ENCODE results near the gene SLC22A5.

SLC22A5 gene

GRCh38 chr5:132385326-132386105 is 16.0 kb downstream of the SLC22A5 start:
- H3K4me3 ChIP-seq (ENCODE audit: control insufficient read depth in 1 of 7, extremely low read depth in 1 of 7, insufficient read depth in 4 of 7, low read depth in 2 of 7, low read length in 6 of 7), result peak overlapping the region in 1 of 7 experiments; percentile 39
- no peaks in the 10 kb centered on the region for H3K27me3 ChIP-seq (replicated peaks in 2 of 5; ENCODE audit: control insufficient read depth in 4 of 5, insufficient read depth in 5 of 5, low read length in 4 of 5)
- DNase-seq, result peak; percentile 85 to 91 (median 90)
- no peaks in the 10 kb centered on the region for H3K9me3 ChIP-seq (ENCODE audit: control extremely low read depth in 1 of 5, control insufficient read depth in 4 of 5, insufficient read depth in 2 of 5, low read depth in 1 of 5, low read length in 4 of 5)
- POLR2A ChIA-PET, result interaction anchor here (1.4 kb wide), 1 partner anchor 95 kb away, joined by 4 read pairs; no protein-coding TSS in a partner anchor
- CTCF ChIA-PET, result interaction anchor here (1.0 to 16.7 kb wide), 25 partner anchors 9 to 500 kb away, joined by 3 to 375 read pairs (median 6); partner anchors contain the start of genes SLC22A4 and SLC22A5
- H3K36me3 ChIP-seq (ENCODE audit: control insufficient read depth in 4 of 4, insufficient read depth in 4 of 4, low read length in 3 of 4), result peaks cover 0 to under 1% (median 0%) of the 10 kb centered on the region in 4 experiments
- peak overlapping the region in 1 of 2 experiments; percentile 59 for H3K27ac ChIP-seq (ENCODE audit: insufficient read depth in 1 of 2, low read depth in 1 of 2, low read length in 2 of 2, poor library complexity in 1 of 2, severe bottlenecking in 2 of 2)
- peaks cover 0 to 50% (median 31%) of the 10 kb centered on the region in 4 experiments for H3K4me1 ChIP-seq (ENCODE audit: control extremely low read depth in 1 of 4, control insufficient read depth in 4 of 4, insufficient read depth in 4 of 4, low read length in 3 of 4)
- 22% methylated on average over 7 of the region's 9 CpGs for WGBS (ENCODE audit: insufficient coverage)

GRCh38 chr5:132386644-132387286 is 17.3 kb downstream of the SLC22A5 start:
- WGBS (ENCODE audit: insufficient coverage), result 21% methylated on average over 6 of the region's 10 CpGs
- Histone ChIP-seq H3K4me1 (ENCODE audit: control extremely low read depth in 1 of 4, control insufficient read depth in 4 of 4, insufficient read depth in 4 of 4, low read length in 3 of 4) (peaks cover 0 to 50% (median 31%) of the 10 kb centered on the region in 4 experiments), H3K27ac (ENCODE audit: insufficient read depth in 1 of 2, low read depth in 1 of 2, low read length in 2 of 2, poor library complexity in 1 of 2, severe bottlenecking in 2 of 2) (no peak overlapping the region), H3K27me3 (replicated peaks in 2 of 5; ENCODE audit: control insufficient read depth in 4 of 5, insufficient read depth in 5 of 5, low read length in 4 of 5) (no peaks in the 10 kb centered on the region), H3K36me3 (ENCODE audit: control insufficient read depth in 4 of 4, insufficient read depth in 4 of 4, low read length in 3 of 4) (peaks cover 0 to 3% (median 0%) of the 10 kb centered on the region in 4 experiments), H3K4me3 (ENCODE audit: control insufficient read depth in 1 of 7, extremely low read depth in 1 of 7, insufficient read depth in 4 of 7, low read depth in 2 of 7, low read length in 6 of 7) (no peak overlapping the region), H3K9me3 (ENCODE audit: control extremely low read depth in 1 of 5, control insufficient read depth in 4 of 5, insufficient read depth in 2 of 5, low read depth in 1 of 5, low read length in 4 of 5) (no peaks in the 10 kb centered on the region)
- ChIA-PET CTCF (interaction anchor here (0.6 to 16.7 kb wide), 46 partner anchors 8 to 499 kb away, joined by 3 to 375 read pairs (median 5); partner anchors contain the start of genes IRF1, SLC22A4 and SLC22A5), POLR2A (interaction anchor here (0.6 to 1.4 kb wide), 5 partner anchors 92 to 114 kb away, joined by 4 read pairs; no protein-coding TSS in a partner anchor)
- peak; percentile 74 to 89 (median 87) for DNase-seq

- H3K27me3 ChIP-seq (replicated peaks in 2 of 5; ENCODE audit: control insufficient read depth in 4 of 5, insufficient read depth in 5 of 5, low read length in 4 of 5), result no peaks in the 10 kb centered on the region
- H3K4me1 ChIP-seq (ENCODE audit: control extremely low read depth in 1 of 4, control insufficient read depth in 4 of 4, insufficient read depth in 4 of 4, low read length in 3 of 4), result peaks cover 0 to 50% (median 31%) of the 10 kb centered on the region in 4 experiments
- no peaks in the 10 kb centered on the region for H3K9me3 ChIP-seq (ENCODE audit: control extremely low read depth in 1 of 5, control insufficient read depth in 4 of 5, insufficient read depth in 2 of 5, low read depth in 1 of 5, low read length in 4 of 5)
- peak; percentile 61 to 69 (median 66) for DNase-seq
- CTCF ChIA-PET, result interaction anchor here (1.0 to 16.7 kb wide), 21 partner anchors 9 to 367 kb away, joined by 3 to 375 read pairs (median 5); partner anchors contain the start of gene SLC22A4
- H3K4me3 ChIP-seq (ENCODE audit: control insufficient read depth in 1 of 7, extremely low read depth in 1 of 7, insufficient read depth in 4 of 7, low read depth in 2 of 7, low read length in 6 of 7), result peak overlapping the region in 2 of 7 experiments; percentile 1 to 21
- WGBS (ENCODE audit: insufficient coverage), result 58% methylated on average over 2 of the region's 4 CpGs
- H3K36me3 ChIP-seq (ENCODE audit: control insufficient read depth in 4 of 4, insufficient read depth in 4 of 4, low read length in 3 of 4), result peaks cover 0 to 6% (median 0%) of the 10 kb centered on the region in 4 experiments
- POLR2A ChIA-PET, result interaction anchor here (1.0 to 1.3 kb wide), 2 partner anchors 27 to 93 kb away, joined by 3 to 4 read pairs; no protein-coding TSS in a partner anchor
- peak overlapping the region in 1 of 2 experiments; percentile 63 for H3K27ac ChIP-seq (ENCODE audit: insufficient read depth in 1 of 2, low read depth in 1 of 2, low read length in 2 of 2, poor library complexity in 1 of 2, severe bottlenecking in 2 of 2)
Measured at GRCh38 chr5:132387640-132388117, 18.2 kb downstream of the SLC22A5 start.

GRCh38 chr5:132388244-132389050 is 18.9 kb downstream of the SLC22A5 start:
- WGBS (ENCODE audit: insufficient coverage), result 52% methylated on average over 5 of the region's 8 CpGs

GRCh38 chr5:132389051-132389331 is 19.5 kb downstream of the SLC22A5 start:
- CTCF ChIA-PET, result interaction anchor here (1.3 to 16.7 kb wide), 9 partner anchors 11 to 138 kb away, joined by 3 to 375 read pairs (median 11); no protein-coding TSS in a partner anchor
- Histone ChIP-seq H3K36me3 (ENCODE audit: control insufficient read depth in 4 of 4, insufficient read depth in 4 of 4, low read length in 3 of 4) (peaks cover 0 to 19% (median 7%) of the 10 kb centered on the region in 4 experiments), H3K4me1 (ENCODE audit: control extremely low read depth in 1 of 4, control insufficient read depth in 4 of 4, insufficient read depth in 4 of 4, low read length in 3 of 4) (peaks cover 0 to 48% (median 31%) of the 10 kb centered on the region in 4 experiments), H3K27me3 (replicated peaks in 2 of 5; ENCODE audit: control insufficient read depth in 4 of 5, insufficient read depth in 5 of 5, low read length in 4 of 5) (no peaks in the 10 kb centered on the region), H3K4me3 (ENCODE audit: control insufficient read depth in 1 of 7, extremely low read depth in 1 of 7, insufficient read depth in 4 of 7, low read depth in 2 of 7, low read length in 6 of 7) (no peak overlapping the region), H3K9me3 (ENCODE audit: control extremely low read depth in 1 of 5, control insufficient read depth in 4 of 5, insufficient read depth in 2 of 5, low read depth in 1 of 5, low read length in 4 of 5) (no peaks in the 10 kb centered on the region), H3K27ac (ENCODE audit: insufficient read depth in 1 of 2, low read depth in 1 of 2, low read length in 2 of 2, poor library complexity in 1 of 2, severe bottlenecking in 2 of 2) (no peak overlapping the region)
- no CpG with 5 or more reads among the region's 1 CpG for WGBS (ENCODE audit: insufficient coverage)
- DNase-seq, result no peak
- POLR2A ChIA-PET, result interaction anchor here (1.3 to 1.5 kb wide), 3 partner anchors 68 to 92 kb away, joined by 3 to 4 read pairs (median 3); no protein-coding TSS in a partner anchor

More at GRCh38 chr5:132388244-132389050, 18.9 kb downstream of the SLC22A5 start:
- ChIA-PET CTCF (interaction anchor here (0.6 to 16.7 kb wide), 19 partner anchors 10 to 367 kb away, joined by 3 to 375 read pairs (median 4); no protein-coding TSS in a partner anchor), POLR2A (interaction anchor here (1.0 to 1.5 kb wide), 4 partner anchors 26 to 92 kb away, joined by 3 to 4 read pairs (median 4); no protein-coding TSS in a partner anchor)
- H3K4me3 ChIP-seq (ENCODE audit: control insufficient read depth in 1 of 7, extremely low read depth in 1 of 7, insufficient read depth in 4 of 7, low read depth in 2 of 7, low read length in 6 of 7), result no peak overlapping the region
- H3K27me3 ChIP-seq (replicated peaks in 2 of 5; ENCODE audit: control insufficient read depth in 4 of 5, insufficient read depth in 5 of 5, low read length in 4 of 5), result no peaks in the 10 kb centered on the region
- no peaks in the 10 kb centered on the region for H3K9me3 ChIP-seq (ENCODE audit: control extremely low read depth in 1 of 5, control insufficient read depth in 4 of 5, insufficient read depth in 2 of 5, low read depth in 1 of 5, low read length in 4 of 5)
- H3K36me3 ChIP-seq (ENCODE audit: control insufficient read depth in 4 of 4, insufficient read depth in 4 of 4, low read length in 3 of 4), result peaks cover 0 to 14% (median 3%) of the 10 kb centered on the region in 4 experiments
- DNase-seq, result no peak
- peaks cover 0 to 50% (median 31%) of the 10 kb centered on the region in 4 experiments for H3K4me1 ChIP-seq (ENCODE audit: control extremely low read depth in 1 of 4, control insufficient read depth in 4 of 4, insufficient read depth in 4 of 4, low read length in 3 of 4)
- no peak overlapping the region for H3K27ac ChIP-seq (ENCODE audit: insufficient read depth in 1 of 2, low read depth in 1 of 2, low read length in 2 of 2, poor library complexity in 1 of 2, severe bottlenecking in 2 of 2)
